GM19193 (cell line): ENCODE results near the gene AGT.

Experiments used
- POLR2A ChIP-seq: IDR thresholded peaks from 4 replicates; pipeline ENCODE4 v1.6.1; 2011; ENCODE audit not compliant: insufficient read depth, insufficient read length; ENCODE audit errors: extremely low read depth

AGT gene

GRCh38 chr1:230713547-230713914 is 391 bp downstream of the AGT start:
- no peak for TF ChIP-seq POLR2A

GRCh38 chr1:230713138-230713537 is 784 bp downstream of the AGT start:
- no peak for TF ChIP-seq POLR2A

- no peak for TF ChIP-seq POLR2A
Observed at GRCh38 chr1:230712470-230712942, 1.4 kb downstream of the AGT start.

- no peak for TF ChIP-seq POLR2A
Observed at GRCh38 chr1:230711245-230711644, 2.7 kb downstream of the AGT start.

- TF ChIP-seq POLR2A = no peak
Observed at GRCh38 chr1:230710543-230710904, 3.4 kb downstream of the AGT start.

- no peak for TF ChIP-seq POLR2A
Observed at GRCh38 chr1:230709619-230710542, 4.0 kb downstream of the AGT start.

- no peak for TF ChIP-seq POLR2A
Observed at GRCh38 chr1:230708631-230709580, 5.0 kb downstream of the AGT start.

GRCh38 chr1:230707732-230708630 is 5.9 kb downstream of the AGT start:
- no peak for TF ChIP-seq POLR2A

- TF ChIP-seq POLR2A = no peak
Observed at GRCh38 chr1:230706887-230707731, 6.8 kb downstream of the AGT start.

- no peak for TF ChIP-seq POLR2A
Observed at GRCh38 chr1:230706020-230706699, 7.8 kb downstream of the AGT start.

- no peak for TF ChIP-seq POLR2A
Observed at GRCh38 chr1:230705289-230706019, 8.5 kb downstream of the AGT start.

- TF ChIP-seq POLR2A = no peak
Observed at GRCh38 chr1:230704830-230705229, 9.1 kb downstream of the AGT start.
